ENCODE results near the gene MDH2.
"Not testable (repeated sequence)": the region's sequence is repeated elsewhere in the genome, so short reads cannot be mapped to it uniquely, and the experiment has no call there.

MDH2 gene, protein sequence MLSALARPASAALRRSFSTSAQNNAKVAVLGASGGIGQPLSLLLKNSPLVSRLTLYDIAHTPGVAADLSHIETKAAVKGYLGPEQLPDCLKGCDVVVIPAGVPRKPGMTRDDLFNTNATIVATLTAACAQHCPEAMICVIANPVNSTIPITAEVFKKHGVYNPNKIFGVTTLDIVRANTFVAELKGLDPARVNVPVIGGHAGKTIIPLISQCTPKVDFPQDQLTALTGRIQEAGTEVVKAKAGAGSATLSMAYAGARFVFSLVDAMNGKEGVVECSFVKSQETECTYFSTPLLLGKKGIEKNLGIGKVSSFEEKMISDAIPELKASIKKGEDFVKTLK

GRCh38 chr7:76047811-76048667 lies at the start of gene MDH2, which contains the start of gene STYXL1:
MDH2 (plus strand) TSS chr7:76048106; CDS start chr7:76048161, 55 bp downstream.
STYXL1 (minus strand) TSS chr7:76048000; CDS start chr7:76030523, 17,477 bp downstream.
- peak; percentile 94 for DNase-seq

DNA sequence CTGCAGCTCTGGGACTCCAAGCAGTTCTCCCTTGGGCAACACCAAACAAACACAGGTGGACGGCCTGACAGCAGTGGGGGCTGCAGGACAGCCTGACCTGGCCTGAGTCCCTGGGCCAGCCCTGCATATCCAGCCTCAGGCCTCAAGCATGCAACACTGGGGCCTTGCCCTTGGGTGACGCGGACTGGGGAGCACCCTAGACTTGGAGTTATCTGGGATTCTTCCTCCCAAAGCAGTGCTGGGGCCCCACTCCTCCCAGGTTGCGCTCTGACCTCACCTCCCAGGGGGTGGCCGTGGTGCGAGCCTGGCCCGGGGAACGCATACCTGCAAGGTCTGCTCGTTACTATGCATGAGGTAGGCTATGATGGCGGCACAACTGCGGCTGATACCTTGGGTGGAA lies 47.3 kb upstream of the MDH2 start:
- no peak for DNase-seq

GRCh38 chr7:76002139-76002538 lies 45.8 kb upstream of the MDH2 start:
- DNase-seq: no peak

DNA sequence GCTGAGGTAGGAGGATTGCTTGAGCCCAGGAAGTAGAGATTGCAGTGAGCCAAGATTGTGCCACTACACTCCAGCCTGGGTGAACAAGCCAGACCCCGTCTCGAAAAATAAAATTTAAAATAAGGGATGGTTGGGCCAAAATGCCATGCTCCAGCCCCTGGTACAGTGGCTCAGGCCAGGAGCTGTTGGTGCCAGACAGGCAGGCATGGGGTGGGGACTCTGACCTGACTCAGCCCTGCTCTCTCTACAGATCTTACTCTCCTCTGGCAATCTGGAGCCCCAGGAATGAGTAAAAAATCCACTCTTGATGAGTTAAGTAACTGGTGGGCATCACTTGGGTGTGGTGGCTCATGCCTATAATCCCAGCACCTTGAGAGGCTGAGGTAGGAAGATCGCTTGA lies 45.1 kb upstream of the MDH2 start:
- DNase-seq: no peak

GRCh38 chr7:76003351-76003750 lies 44.6 kb upstream of the MDH2 start:
- DNase-seq: no peak

GRCh38 chr7:76005004-76005403 lies 42.9 kb upstream of the MDH2 start:
- DNase-seq: not testable (repeated sequence)

- no peak for DNase-seq
Observed at GRCh38 chr7:76008156-76008687, 39.7 kb upstream of the MDH2 start.

GRCh38 chr7:76009672-76010600 lies 38.0 kb upstream of the MDH2 start:
- no peak for DNase-seq

GRCh38 chr7:76011442-76011861 lies 36.5 kb upstream of the MDH2 start:
- DNase-seq: no peak

DNA sequence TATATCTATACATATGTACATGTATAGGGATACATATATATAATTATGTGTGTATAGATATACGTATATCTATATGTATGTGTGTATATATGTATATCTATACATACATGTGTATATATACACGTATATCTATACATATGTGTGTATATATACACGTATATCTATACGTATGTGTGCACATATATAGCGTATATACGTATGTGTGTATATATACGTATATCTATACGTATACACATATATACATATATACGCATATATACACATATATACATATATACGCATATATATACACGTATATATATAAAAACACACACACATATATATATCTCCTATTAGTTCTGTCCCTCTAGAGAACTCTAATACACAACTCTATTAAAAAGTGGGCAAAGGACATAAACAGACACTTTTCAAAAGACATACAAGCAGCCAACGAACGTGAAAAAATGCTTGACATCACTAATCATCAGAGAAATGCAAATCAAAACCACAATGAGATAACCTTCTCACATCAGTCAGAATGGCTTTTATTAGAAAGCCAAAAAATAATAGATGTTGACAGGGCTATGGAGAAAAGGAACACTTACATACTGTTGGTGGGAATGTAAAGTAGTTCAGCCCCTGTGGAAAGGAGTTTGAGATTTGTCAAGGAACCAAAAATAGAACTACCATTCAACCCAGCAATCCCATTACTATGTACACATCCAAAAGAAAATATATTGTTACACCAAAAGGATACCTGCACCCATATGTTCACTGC lies 31.5 kb upstream of the MDH2 start:
- no peak for DNase-seq

- not testable (repeated sequence) for DNase-seq
Observed at GRCh38 chr7:76018520-76018919, 29.4 kb upstream of the MDH2 start.

DNA sequence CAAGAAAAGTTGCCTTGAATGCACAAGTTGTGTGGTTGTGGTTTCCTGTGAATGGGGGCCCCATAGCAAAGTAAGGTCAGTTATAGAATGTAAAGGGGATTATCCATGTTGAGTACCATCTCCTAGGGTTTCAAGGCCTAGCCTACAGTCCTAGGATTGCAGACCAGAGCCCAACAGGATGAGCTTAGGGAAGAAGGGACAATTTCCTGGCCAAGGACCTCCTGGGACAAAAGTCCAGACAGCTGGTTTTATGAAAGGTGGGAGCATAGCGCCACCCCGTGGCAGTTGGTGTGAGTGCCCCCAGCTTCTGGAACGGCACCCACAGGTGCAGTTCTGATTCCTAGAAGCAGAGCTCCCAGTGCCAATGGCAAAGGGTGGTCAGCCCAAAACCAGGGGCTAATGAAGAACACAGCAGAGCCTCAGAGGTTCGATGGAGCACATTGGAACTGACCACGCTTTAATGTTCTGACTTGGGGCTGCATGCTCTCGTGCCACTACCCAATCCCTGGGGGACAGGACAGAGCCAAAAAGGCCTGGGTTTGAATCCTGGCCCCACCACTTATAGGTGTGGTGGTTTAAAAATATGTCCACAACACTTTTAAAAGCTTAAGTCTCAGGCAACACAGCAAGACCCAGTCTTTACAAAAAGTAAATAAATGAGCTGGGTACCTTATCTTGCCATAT lies 27.7 kb upstream of the MDH2 start:
- DNase-seq: peak; percentile 64

DNA sequence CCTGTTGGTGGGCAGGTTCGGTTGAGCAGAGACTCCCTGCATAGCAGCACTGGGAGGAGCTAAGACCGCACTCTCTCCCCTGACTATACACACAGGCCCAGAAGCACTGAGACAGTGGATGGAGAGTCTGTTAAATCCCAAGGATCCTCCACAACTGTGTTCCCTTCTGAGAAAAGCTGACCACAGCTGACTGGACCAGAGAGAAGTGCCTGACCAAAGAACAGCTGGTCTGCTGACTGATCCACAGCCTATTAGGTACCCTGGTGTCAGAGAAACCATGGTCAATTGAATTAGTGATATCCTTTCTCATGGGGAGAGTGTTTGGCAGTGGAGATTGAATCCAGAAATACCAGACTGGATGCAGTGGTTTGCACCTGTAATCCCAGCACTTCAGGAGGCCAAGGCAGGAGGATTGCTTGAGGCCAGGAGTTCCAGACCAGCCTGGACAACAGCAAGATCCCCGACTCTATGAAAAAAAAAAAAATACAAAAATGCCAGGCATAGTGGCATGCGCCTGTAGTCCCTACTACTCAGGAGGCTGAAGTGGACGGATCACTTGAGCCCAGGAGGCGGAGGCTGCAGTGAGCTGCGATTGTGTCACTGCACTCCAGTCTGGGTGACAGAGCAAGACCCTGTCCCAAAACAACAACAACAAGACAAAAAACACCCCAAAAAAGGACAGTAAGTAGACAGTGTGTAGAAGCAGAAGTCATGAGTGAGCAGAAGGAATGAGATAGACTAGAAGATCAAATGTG lies 25.7 kb upstream of the MDH2 start:
- DNase-seq: no peak

DNA sequence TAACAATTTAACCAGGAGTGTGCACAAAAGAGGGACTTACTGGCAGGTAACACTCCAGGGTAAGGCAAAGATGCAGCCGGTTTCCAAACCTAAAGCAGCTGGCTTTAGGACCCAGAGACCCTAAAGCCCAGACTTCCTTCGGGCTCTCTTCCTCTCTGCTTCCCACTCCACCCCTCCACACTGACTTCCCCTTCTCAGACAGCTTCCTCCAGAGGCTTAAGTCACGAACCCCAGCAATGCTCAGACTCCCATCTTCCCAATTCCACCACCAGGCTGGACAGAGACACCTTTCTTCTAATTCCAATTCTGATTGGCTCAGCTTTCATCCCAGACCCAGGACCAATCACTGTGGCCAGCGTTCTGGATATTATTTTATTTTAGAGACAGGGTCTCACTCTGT lies 24.9 kb upstream of the MDH2 start:
- no peak for DNase-seq

DNA sequence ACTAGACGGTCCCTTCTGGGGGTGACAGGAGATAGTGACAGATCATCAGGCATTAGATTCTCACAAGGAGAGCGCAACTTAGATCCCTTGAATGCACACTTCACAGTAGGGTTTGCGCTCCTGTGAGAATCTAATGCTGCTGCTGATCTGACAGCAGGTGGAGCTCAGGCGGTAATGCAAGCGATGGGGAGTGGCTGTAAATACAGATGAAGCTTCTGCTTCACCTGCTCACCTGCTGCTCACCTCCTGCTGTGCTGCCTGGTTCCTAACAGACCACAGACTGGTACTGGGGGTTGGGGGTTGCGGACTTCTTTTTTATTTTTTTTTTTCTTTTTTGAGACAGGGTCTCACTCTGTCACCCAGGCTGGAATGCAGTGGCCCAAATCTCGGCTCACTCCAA lies 18.2 kb upstream of the MDH2 start:
- not testable (repeated sequence) for DNase-seq

GRCh38 chr7:76031964-76032363 lies 15.9 kb upstream of the MDH2 start:
- no peak for DNase-seq

- DNase-seq: no peak
Observed at GRCh38 chr7:76037310-76037709, 10.6 kb upstream of the MDH2 start.

GRCh38 chr7:76040126-76040525 lies 7.8 kb upstream of the MDH2 start:
- no peak for DNase-seq

DNA sequence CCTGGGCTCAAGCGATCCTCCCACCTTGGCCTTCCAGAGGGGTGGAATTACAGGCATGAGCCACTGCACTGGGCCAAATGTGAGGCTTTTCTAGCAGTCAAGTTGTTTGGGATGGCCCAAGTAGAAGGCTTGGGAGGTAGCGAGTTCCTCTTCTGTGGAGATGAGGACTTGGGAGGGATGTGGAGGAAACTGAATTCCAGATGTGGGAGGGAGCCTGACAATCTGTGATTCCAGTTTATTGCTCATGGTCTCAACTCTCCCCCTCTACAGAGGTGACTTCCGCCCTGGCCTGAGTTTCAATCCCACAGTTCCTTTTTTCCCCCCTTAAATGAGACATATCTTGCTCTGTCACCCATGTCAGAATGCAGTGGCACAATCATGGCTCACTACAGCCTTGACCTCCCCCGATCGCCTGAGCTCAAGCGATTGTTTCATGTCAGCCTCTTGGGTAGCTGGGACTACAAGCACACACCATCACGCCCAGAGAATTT lies 3.5 kb upstream of the MDH2 start:
- no peak for DNase-seq

DNA sequence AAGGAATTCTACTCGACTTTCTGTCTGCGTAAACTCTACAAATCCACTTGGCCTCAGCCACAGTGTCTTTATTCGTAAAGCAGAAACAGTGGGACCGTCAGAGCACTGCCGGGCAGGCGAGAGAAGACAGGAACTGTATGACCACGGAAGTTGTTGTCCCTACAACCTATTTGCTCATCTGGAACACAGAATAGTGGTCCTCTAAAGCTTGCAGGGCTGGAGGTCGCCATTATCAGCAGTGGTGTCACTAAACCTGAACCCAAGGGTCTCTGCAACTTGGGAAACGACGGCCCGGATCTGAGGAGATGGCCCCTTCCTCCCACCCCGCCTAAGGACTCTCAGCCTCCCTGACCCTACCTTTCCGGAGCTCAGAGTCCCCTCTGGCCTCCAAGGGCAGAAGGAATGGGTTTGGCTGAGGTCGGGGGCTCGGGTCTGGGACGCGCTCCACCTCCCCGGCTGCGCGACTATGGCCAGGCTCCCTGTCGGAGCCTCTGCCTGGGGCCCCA lies 548 bp upstream of the MDH2 start:
- DNase-seq: no peak

All from stimulated activated CD4-positive, alpha-beta T cell treated with anti-CD3 and anti-CD28 coated beads, Interleukin-1b, Interleukin-23, amount 100 ng/mL, for 48 hours (primary cell).